Measurements from ENCODE around the gene SLC36A3.

DNA sequence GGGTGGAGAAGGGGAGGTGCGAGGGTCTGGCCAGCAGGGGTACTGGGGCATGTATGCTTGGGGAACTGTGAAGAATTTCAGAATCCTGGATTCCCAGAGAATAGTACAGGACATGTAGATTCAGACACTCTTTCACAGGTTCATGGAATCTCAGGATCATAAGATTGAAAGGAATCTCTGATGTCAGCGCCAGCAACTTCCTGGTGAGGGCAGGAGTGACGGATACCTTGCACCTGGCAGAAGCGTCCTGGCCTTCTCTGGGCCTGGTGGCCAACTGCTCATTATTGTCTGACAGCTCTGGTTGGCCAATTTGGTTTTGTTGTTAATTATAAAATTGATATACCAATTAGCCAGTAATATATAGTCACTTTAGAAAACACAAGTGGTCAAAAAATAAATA, 43.6 kb downstream of the SLC36A3 start:
- TF ChIP-seq, protein P1, sequence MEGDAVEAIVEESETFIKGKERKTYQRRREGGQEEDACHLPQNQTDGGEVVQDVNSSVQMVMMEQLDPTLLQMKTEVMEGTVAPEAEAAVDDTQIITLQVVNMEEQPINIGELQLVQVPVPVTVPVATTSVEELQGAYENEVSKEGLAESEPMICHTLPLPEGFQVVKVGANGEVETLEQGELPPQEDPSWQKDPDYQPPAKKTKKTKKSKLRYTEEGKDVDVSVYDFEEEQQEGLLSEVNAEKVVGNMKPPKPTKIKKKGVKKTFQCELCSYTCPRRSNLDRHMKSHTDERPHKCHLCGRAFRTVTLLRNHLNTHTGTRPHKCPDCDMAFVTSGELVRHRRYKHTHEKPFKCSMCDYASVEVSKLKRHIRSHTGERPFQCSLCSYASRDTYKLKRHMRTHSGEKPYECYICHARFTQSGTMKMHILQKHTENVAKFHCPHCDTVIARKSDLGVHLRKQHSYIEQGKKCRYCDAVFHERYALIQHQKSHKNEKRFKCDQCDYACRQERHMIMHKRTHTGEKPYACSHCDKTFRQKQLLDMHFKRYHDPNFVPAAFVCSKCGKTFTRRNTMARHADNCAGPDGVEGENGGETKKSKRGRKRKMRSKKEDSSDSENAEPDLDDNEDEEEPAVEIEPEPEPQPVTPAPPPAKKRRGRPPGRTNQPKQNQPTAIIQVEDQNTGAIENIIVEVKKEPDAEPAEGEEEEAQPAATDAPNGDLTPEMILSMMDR (IDR thresholded peaks at IDR 0.05), result no peak
- no peak for TF ChIP-seq POLR2A (IDR thresholded peaks at IDR 0.05)

Data from heart left ventricle (tissue), 13 donors.